ENCODE data around the gene OR2AK2. TPM values are rescaled to one million over a fixed set of nuclear protein-coding genes. Genes with fewer than 3 reads are reported as not detected.

OR2AK2 gene
- total and polyA plus RNA-seq, 4 donors: 0.44 to 1.1 TPM; not detected in 2

DNA sequence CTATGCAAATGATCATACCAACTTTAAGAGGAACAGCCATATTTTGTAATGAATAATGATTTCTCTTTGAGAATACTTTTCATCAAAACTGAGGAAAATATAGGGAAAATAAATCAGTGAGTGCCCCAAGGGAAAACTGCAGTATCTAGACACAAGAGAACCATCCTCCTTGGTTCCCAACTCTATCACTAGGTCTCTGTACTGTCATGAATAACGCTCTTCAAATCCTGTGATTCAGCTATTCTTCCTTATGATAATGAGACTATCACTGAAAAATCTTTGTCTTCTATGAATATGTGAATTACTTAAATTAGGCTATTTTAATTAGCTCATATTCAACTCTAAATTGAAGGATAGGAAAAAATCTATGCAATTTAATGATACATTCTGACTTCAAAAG is 50.8 kb downstream of the OR2AK2 start:
- no peaks in the 10 kb centered on the region for H3K4me1 ChIP-seq (ENCODE audit: control insufficient read depth, insufficient read depth, low read length)
- no peak overlapping the region for H3K4me3 ChIP-seq (ENCODE audit: low read depth, low read length)
- H3K36me3 ChIP-seq (ENCODE audit: control insufficient read depth, insufficient read depth, low read length): no peaks in the 10 kb centered on the region
- H3K9me3 ChIP-seq (ENCODE audit: control insufficient read depth, insufficient read depth, low read length): peaks cover 5% of the 10 kb centered on the region
- peak in 1 of 6 donors; percentile 0 for DNase-seq (ENCODE audit: low read depth in 4 of 6, low spot score in 6 of 6)
- no CpG with 5 or more reads among the region's 1 CpG for WGBS (ENCODE audit: insufficient coverage)
- H3K27me3 ChIP-seq (ENCODE audit: control insufficient read depth, insufficient read depth, low read length): no peaks in the 10 kb centered on the region
- H3K27ac ChIP-seq (ENCODE audit: low read depth, low read length): no peak overlapping the region

Small RNA genes within 50 kb of the gene (small RNA-seq; reads per million reads assigned to genes)
- not detected for gene RF00019 (ENCODE audit: low replicate concordance)

Other genes with a start within 250 kb of the OR2AK2 start
- gene OR6F1, start 248.6 kb upstream of the OR2AK2 start, total RNA-seq: not detected
- not detected for gene OR6F1, start 248.6 kb upstream of the OR2AK2 start, polyA plus RNA-seq (ENCODE audit: insufficient read length in 2 of 2)
- gene OR14K1, start 226.6 kb upstream of the OR2AK2 start, total RNA-seq: not detected
- gene OR14K1, start 226.6 kb upstream of the OR2AK2 start, polyA plus RNA-seq (ENCODE audit: insufficient read length in 2 of 2): not detected
- not detected for gene OR14A2, start 217.1 kb upstream of the OR2AK2 start, total RNA-seq
- gene OR14A2, start 217.1 kb upstream of the OR2AK2 start, polyA plus RNA-seq (ENCODE audit: insufficient read length in 2 of 2): not detected
- not detected for gene OR1C1, start 204.7 kb upstream of the OR2AK2 start, total RNA-seq
- not detected for gene OR1C1, start 204.7 kb upstream of the OR2AK2 start, polyA plus RNA-seq (ENCODE audit: insufficient read length in 2 of 2)
- gene OR14A16, start 141.1 kb upstream of the OR2AK2 start, total RNA-seq: not detected
- not detected for gene OR14A16, start 141.1 kb upstream of the OR2AK2 start, polyA plus RNA-seq (ENCODE audit: insufficient read length in 2 of 2)
- not detected for gene OR11L1, start 123.3 kb upstream of the OR2AK2 start, total RNA-seq
- gene OR11L1, start 123.3 kb upstream of the OR2AK2 start, polyA plus RNA-seq (ENCODE audit: insufficient read length in 2 of 2): not detected
- gene TRIM58, start 108.0 kb upstream of the OR2AK2 start, total RNA-seq: 10 to 100 TPM in 1 of 2 donors, 1 to 10 TPM in 1; 4.7 to 13.9 TPM
- 10 to 100 TPM in 1 of 2 donors, 1 to 10 TPM in 1; 8.9 to 14.4 TPM for gene TRIM58, start 108.0 kb upstream of the OR2AK2 start, polyA plus RNA-seq (ENCODE audit: insufficient read length in 2 of 2)
- gene OR2W3, start 69.6 kb upstream of the OR2AK2 start, total RNA-seq: 1 to 10 TPM; 2.1 to 4.8 TPM
- 1 to 10 TPM; 5.6 to 7.8 TPM for gene OR2W3, start 69.6 kb upstream of the OR2AK2 start, polyA plus RNA-seq (ENCODE audit: insufficient read length in 2 of 2)
- under 1 TPM; 0.20 to 0.39 TPM for gene OR2T8, start 45.0 kb upstream of the OR2AK2 start, total RNA-seq
- gene OR2T8, start 45.0 kb upstream of the OR2AK2 start, polyA plus RNA-seq (ENCODE audit: insufficient read length in 2 of 2): 1 to 10 TPM; 1.7 to 2.1 TPM
- under 1 TPM in 1 of 2 donors, not detected in 1; 0.10 TPM for gene OR2AJ1, start 40.3 kb upstream of the OR2AK2 start, total RNA-seq
- not detected for gene OR2AJ1, start 40.3 kb upstream of the OR2AK2 start, polyA plus RNA-seq (ENCODE audit: insufficient read length in 2 of 2)
- gene OR2L8, start 16.4 kb upstream of the OR2AK2 start, total RNA-seq: 1 to 10 TPM in 1 of 2 donors, under 1 TPM in 1; 0.44 to 1.2 TPM
- not detected for gene OR2L8, start 16.4 kb upstream of the OR2AK2 start, polyA plus RNA-seq (ENCODE audit: insufficient read length in 2 of 2)
- under 1 TPM; 0.17 to 0.89 TPM for gene OR2L5, start 48.4 kb downstream of the OR2AK2 start, total RNA-seq
- gene OR2L5, start 48.4 kb downstream of the OR2AK2 start, polyA plus RNA-seq (ENCODE audit: insufficient read length in 2 of 2): under 1 TPM in 1 of 2 donors, not detected in 1; 0.09 TPM
- under 1 TPM; 0.39 to 0.50 TPM for gene OR2L2, start 64.8 kb downstream of the OR2AK2 start, total RNA-seq
- under 1 TPM; 0.27 to 0.44 TPM for gene OR2L2, start 64.8 kb downstream of the OR2AK2 start, polyA plus RNA-seq (ENCODE audit: insufficient read length in 2 of 2)
- under 1 TPM; 0.11 to 0.79 TPM for gene OR2L3, start 81.6 kb downstream of the OR2AK2 start, total RNA-seq
- gene OR2L3, start 81.6 kb downstream of the OR2AK2 start, polyA plus RNA-seq (ENCODE audit: insufficient read length in 2 of 2): under 1 TPM; 0.24 to 0.42 TPM
- 1 to 10 TPM in 1 of 2 donors, under 1 TPM in 1; 0.94 to 2.6 TPM for gene OR2L13, start 130.0 kb downstream of the OR2AK2 start, total RNA-seq
- 1 to 10 TPM; 5.8 to 6.4 TPM for gene OR2L13, start 130.0 kb downstream of the OR2AK2 start, polyA plus RNA-seq (ENCODE audit: insufficient read length in 2 of 2)
- gene OR2M5, start 179.9 kb downstream of the OR2AK2 start, total RNA-seq: not detected
- not detected for gene OR2M5, start 179.9 kb downstream of the OR2AK2 start, polyA plus RNA-seq (ENCODE audit: insufficient read length in 2 of 2)
- gene OR2M2, start 209.6 kb downstream of the OR2AK2 start, total RNA-seq: under 1 TPM; 0.17 to 0.40 TPM
- not detected for gene OR2M2, start 209.6 kb downstream of the OR2AK2 start, polyA plus RNA-seq (ENCODE audit: insufficient read length in 2 of 2)
- gene OR2M3, start 232.0 kb downstream of the OR2AK2 start, total RNA-seq: under 1 TPM; 0.06 to 0.40 TPM
- under 1 TPM; 0.05 to 0.08 TPM for gene OR2M3, start 232.0 kb downstream of the OR2AK2 start, polyA plus RNA-seq (ENCODE audit: insufficient read length in 2 of 2)

Measured in spinal cord (tissue), 10 donors.